Activated CD4-positive, alpha-beta T cell treated with anti-CD3 and anti-CD28 coated beads for 36 hours (primary cell): ENCODE measurements around the gene COA8. TPM values are rescaled to one million over a fixed set of nuclear protein-coding genes. Genes with fewer than 3 reads are reported as not detected.

Source experiments
- ATAC-seq: fragments of 200-7000 bp; cut with Tn5 transposase; one replicate; pipeline ENCODE4 v1.10.0; 2021; ENCODE audit warnings: mild to moderate bottlenecking, moderate library complexity
- CTCF ChIA-PET: fragments of 350-600 bp; sonication (Branson Sonifier 250); formaldehyde crosslinking; loops from one replicate; lab custom pipeline; 2021; ENCODE audit warnings: antibody characterized with exemption; lab: Charles Lee
- POLR2A ChIA-PET: fragments of 350-600 bp; sonication (Branson Sonifier 250); formaldehyde crosslinking; loops from one replicate; lab custom pipeline; 2021; ENCODE audit warnings: antibody characterized with exemption, inconsistent platforms; lab: Charles Lee
- DNase-seq: peaks from one replicate; pipeline ENCODE4 v3.0.0-alpha.2; 2020
- H3K27ac Mint-ChIP-seq: one replicate; pipeline ENCODE4 v1.8.0; 2021; ENCODE audit warnings: mixed read lengths
- H3K27me3 Mint-ChIP-seq: one replicate; pipeline ENCODE4 v1.8.0; 2021; ENCODE audit warnings: mixed read lengths
- H3K36me3 Mint-ChIP-seq: one replicate; pipeline ENCODE4 v1.8.0; 2021; ENCODE audit warnings: low read depth, mixed read lengths
- H3K4me1 Mint-ChIP-seq: one replicate; pipeline ENCODE4 v1.8.0; 2021; ENCODE audit warnings: mixed read lengths
- H3K4me3 Mint-ChIP-seq: one replicate; pipeline ENCODE4 v1.8.0; 2021; ENCODE audit warnings: mild to moderate bottlenecking, moderate library complexity, mixed read lengths
- H3K9me3 Mint-ChIP-seq: one replicate; pipeline ENCODE4 v1.8.0; 2021; ENCODE audit warnings: low read depth, mixed read lengths
- intact Hi-C, 2 experiments: fragments of 100-400 bp; cut with DNase I in 1 of 2; cut with micrococcal nuclease in 1 of 2; formaldehyde crosslinking; loops; one replicate each; pipeline versions ENCODE4 v1.14.2 to v1.15.1; 2022 to 2024; cut with DNase I, micrococcal nuclease
- total RNA-seq, 2 experiments: library from RNA; stranded (reverse); gene quantifications; one replicate each; pipeline ENCODE4 v1.2.3, GENCODE V29; 2021

COA8 gene
- total RNA-seq, 2 experiments from 2014 or later, result 39.6 to 41.7 TPM

- H3K36me3 Mint-ChIP-seq, result no peaks in the 10 kb centered on the region
- no peaks in the 10 kb centered on the region for H3K27me3 Mint-ChIP-seq
- H3K9me3 Mint-ChIP-seq, result no peaks in the 10 kb centered on the region
- ChIA-PET POLR2A (no interaction called here), CTCF (no interaction called here)
- H3K27ac Mint-ChIP-seq, result no peak overlapping the region
- intact Hi-C loops, result no loop called here
- ATAC-seq (no peak), DNase-seq (no peak)
- no peak overlapping the region for H3K4me3 Mint-ChIP-seq
- H3K4me1 Mint-ChIP-seq, result peaks cover 16% of the 10 kb centered on the region
These were observed 59.1 kb downstream of the COA8 start for GRCh38 chr14:103621860-103622259.

- CTCF ChIA-PET, result no interaction called here
- no peaks in the 10 kb centered on the region for H3K9me3 Mint-ChIP-seq
- intact Hi-C loops, result no loop called here
- POLR2A ChIA-PET, result no interaction called here
- no peak for ATAC-seq
- no peak overlapping the region for H3K27ac Mint-ChIP-seq
- H3K4me3 Mint-ChIP-seq, result no peak overlapping the region
- peaks cover 16% of the 10 kb centered on the region for H3K4me1 Mint-ChIP-seq
- H3K27me3 Mint-ChIP-seq, result no peaks in the 10 kb centered on the region
- no peaks in the 10 kb centered on the region for H3K36me3 Mint-ChIP-seq
- no peak for DNase-seq
These were observed 60.5 kb downstream of the COA8 start for GRCh38 chr14:103623308-103623707.

GRCh38 chr14:103623883-103624482 is 61.2 kb downstream of the COA8 start:
- no peaks in the 10 kb centered on the region for H3K36me3 Mint-ChIP-seq
- H3K4me3 Mint-ChIP-seq, result no peak overlapping the region
- H3K4me1 Mint-ChIP-seq, result peaks cover 16% of the 10 kb centered on the region
- no peaks in the 10 kb centered on the region for H3K27me3 Mint-ChIP-seq
- H3K9me3 Mint-ChIP-seq, result no peaks in the 10 kb centered on the region
- POLR2A ChIA-PET, result no interaction called here
- CTCF ChIA-PET, result interaction anchor here (1.8 kb wide), 1 partner anchor 16 kb away, joined by 5 read pairs; no protein-coding TSS in a partner anchor
- DNase-seq (no peak), ATAC-seq (no peak)
- intact Hi-C loops, result no loop called here
- no peak overlapping the region for H3K27ac Mint-ChIP-seq

GRCh38 chr14:103624860-103625259 is 62.1 kb downstream of the COA8 start:
- ATAC-seq (no peak), DNase-seq (peak; percentile 54)
- peak overlapping the region; percentile 44 for H3K4me3 Mint-ChIP-seq
- no peaks in the 10 kb centered on the region for H3K27me3 Mint-ChIP-seq
- no peaks in the 10 kb centered on the region for H3K9me3 Mint-ChIP-seq
- ChIA-PET POLR2A (no interaction called here), CTCF (interaction anchor here (1.8 kb wide), 1 partner anchor 17 kb away, joined by 5 read pairs; no protein-coding TSS in a partner anchor)
- H3K27ac Mint-ChIP-seq, result peak overlapping the region; percentile 72
- intact Hi-C loops, result no loop called here
- H3K4me1 Mint-ChIP-seq, result peaks cover 16% of the 10 kb centered on the region
- H3K36me3 Mint-ChIP-seq, result no peaks in the 10 kb centered on the region

- peaks cover 21% of the 10 kb centered on the region for H3K4me1 Mint-ChIP-seq
- no peaks in the 10 kb centered on the region for H3K27me3 Mint-ChIP-seq
- H3K27ac Mint-ChIP-seq, result peak overlapping the region; percentile 72
- DNase-seq, result peak; percentile 49
- H3K9me3 Mint-ChIP-seq, result no peaks in the 10 kb centered on the region
- ChIA-PET CTCF (interaction anchor here (1.8 kb wide), 1 partner anchor 17 kb away, joined by 5 read pairs; no protein-coding TSS in a partner anchor), POLR2A (no interaction called here)
- H3K36me3 Mint-ChIP-seq, result peaks cover under 1% of the 10 kb centered on the region
- intact Hi-C loops, result no loop called here
- peak overlapping the region; percentile 44 for H3K4me3 Mint-ChIP-seq
- no peak for ATAC-seq
These were observed 62.8 kb downstream of the COA8 start for GRCh38 chr14:103625356-103626095.

GRCh38 chr14:103626146-103626850 is 63.5 kb downstream of the COA8 start:
- no peaks in the 10 kb centered on the region for H3K9me3 Mint-ChIP-seq
- H3K27me3 Mint-ChIP-seq, result no peaks in the 10 kb centered on the region
- no peak overlapping the region for H3K27ac Mint-ChIP-seq
- no peak for ATAC-seq
- DNase-seq, result no peak
- H3K36me3 Mint-ChIP-seq, result peaks cover 4% of the 10 kb centered on the region
- CTCF ChIA-PET, result no interaction called here
- POLR2A ChIA-PET, result no interaction called here
- H3K4me1 Mint-ChIP-seq, result peaks cover 25% of the 10 kb centered on the region
- intact Hi-C loops, result no loop called here
- H3K4me3 Mint-ChIP-seq, result no peak overlapping the region

- ChIA-PET POLR2A (no interaction called here), CTCF (interaction anchor here (0.6 kb wide), 1 partner anchor 89 kb away, joined by 3 read pairs; no protein-coding TSS in a partner anchor)
- Mint-ChIP-seq H3K36me3 (peaks cover 4% of the 10 kb centered on the region), H3K4me1 (peaks cover 25% of the 10 kb centered on the region), H3K4me3 (peak overlapping the region; percentile 87), H3K27ac (no peak overlapping the region), H3K27me3 (no peaks in the 10 kb centered on the region), H3K9me3 (no peaks in the 10 kb centered on the region)
- intact Hi-C loops, result loop anchor here (2.0 kb wide), 3 partner anchors 87 to 1863 kb away; partner anchors contain the start of genes SIVA1 (in 1 of the 2), TEDC1 (in 1 of the 2), XRCC3 (in 1 of the 2) and ZFYVE21 (in 1 of the 2)
- ATAC-seq (no peak), DNase-seq (no peak)
These were observed 64.6 kb downstream of the COA8 start for GRCh38 chr14:103627073-103628025.

- intact Hi-C loops, result loop anchor here (2.0 kb wide), 3 partner anchors 87 to 1863 kb away; partner anchors contain the start of genes SIVA1 (in 1 of the 2), TEDC1 (in 1 of the 2), XRCC3 (in 1 of the 2) and ZFYVE21 (in 1 of the 2)
- DNase-seq (peak; percentile 63), ATAC-seq (no peak)
- ChIA-PET POLR2A (no interaction called here), CTCF (interaction anchor here (0.8 kb wide), 1 partner anchor 109 kb away, joined by 3 read pairs; no protein-coding TSS in a partner anchor)
- H3K36me3 Mint-ChIP-seq, result peaks cover 4% of the 10 kb centered on the region
- H3K4me1 Mint-ChIP-seq, result peaks cover 31% of the 10 kb centered on the region
- peak overlapping the region; percentile 81 for H3K27ac Mint-ChIP-seq
- H3K27me3 Mint-ChIP-seq, result no peaks in the 10 kb centered on the region
- peak overlapping the region; percentile 87 for H3K4me3 Mint-ChIP-seq
- no peaks in the 10 kb centered on the region for H3K9me3 Mint-ChIP-seq
These were observed 65.5 kb downstream of the COA8 start for GRCh38 chr14:103628221-103628683.

- ATAC-seq, result peak; percentile 77
- POLR2A ChIA-PET, result no interaction called here
- peaks cover 7% of the 10 kb centered on the region for H3K36me3 Mint-ChIP-seq
- peak within 1 kb of the TSS; percentile 81 for H3K27ac Mint-ChIP-seq
- H3K9me3 Mint-ChIP-seq, result no peaks in the 10 kb centered on the region
- H3K27me3 Mint-ChIP-seq, result no peaks in the 10 kb centered on the region
- peak within 1 kb of the TSS; percentile 87 for H3K4me3 Mint-ChIP-seq
- H3K4me1 Mint-ChIP-seq, result peaks cover 35% of the 10 kb centered on the region
- intact Hi-C loops, result loop anchor here (1.0 to 2.0 kb wide), 10 partner anchors 67 to 1862 kb away; partner anchors contain the start of genes BAG5 (in 2 of the 2), COA8 (in 2 of the 2), XRCC3 (in 2 of the 2) and ZFYVE21 (in 2 of the 2)
- peak; percentile 92 for DNase-seq
- CTCF ChIA-PET, result interaction anchor here (0.8 kb wide), 1 partner anchor 110 kb away, joined by 3 read pairs; no protein-coding TSS in a partner anchor
These were observed 66.1 kb downstream of the COA8 start, which contains the start of gene KLC1 for GRCh38 chr14:103628684-103629502. KLC1 (plus strand) TSS chr14:103629211; CDS start chr14:103654565, 25,354 bp downstream.
